C4-2B (cell line): ENCODE measurements around the gene CCN5.

Experiments used
- ZFX ChIP-seq: fragments of 450-650 bp; IDR thresholded peaks from 2 replicates; pipeline ENCODE4 v1.6.1; 2017
- TF ChIP-seq, protein P1 (sequence below): fragments of 450-650 bp; conservative IDR thresholded peaks from 2 replicates; pipeline ENCODE4 v1.5.1; 2017; ENCODE audit warnings: mild to moderate bottlenecking

DNA sequence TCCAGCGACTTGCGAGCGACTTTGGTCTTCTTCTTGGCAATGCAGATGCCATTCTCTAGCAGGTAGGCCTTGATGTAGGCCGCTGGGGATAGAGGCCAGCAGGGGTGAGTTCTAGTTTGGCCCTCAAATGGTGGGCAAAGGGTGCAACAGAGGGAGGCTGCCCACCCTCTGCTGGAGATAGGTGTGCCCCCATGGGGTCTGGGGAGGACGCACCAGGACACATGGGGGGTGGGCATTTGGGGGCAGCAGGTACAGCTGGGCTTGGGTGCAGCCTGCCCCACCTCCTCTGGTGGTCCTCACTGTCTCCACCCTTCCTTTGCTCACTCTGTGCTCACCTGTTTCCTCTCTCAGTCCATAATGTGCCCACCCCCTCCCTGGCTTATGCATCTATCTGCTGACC lies 41.8 kb downstream of the CCN5 start:
- TF ChIP-seq, protein P1, sequence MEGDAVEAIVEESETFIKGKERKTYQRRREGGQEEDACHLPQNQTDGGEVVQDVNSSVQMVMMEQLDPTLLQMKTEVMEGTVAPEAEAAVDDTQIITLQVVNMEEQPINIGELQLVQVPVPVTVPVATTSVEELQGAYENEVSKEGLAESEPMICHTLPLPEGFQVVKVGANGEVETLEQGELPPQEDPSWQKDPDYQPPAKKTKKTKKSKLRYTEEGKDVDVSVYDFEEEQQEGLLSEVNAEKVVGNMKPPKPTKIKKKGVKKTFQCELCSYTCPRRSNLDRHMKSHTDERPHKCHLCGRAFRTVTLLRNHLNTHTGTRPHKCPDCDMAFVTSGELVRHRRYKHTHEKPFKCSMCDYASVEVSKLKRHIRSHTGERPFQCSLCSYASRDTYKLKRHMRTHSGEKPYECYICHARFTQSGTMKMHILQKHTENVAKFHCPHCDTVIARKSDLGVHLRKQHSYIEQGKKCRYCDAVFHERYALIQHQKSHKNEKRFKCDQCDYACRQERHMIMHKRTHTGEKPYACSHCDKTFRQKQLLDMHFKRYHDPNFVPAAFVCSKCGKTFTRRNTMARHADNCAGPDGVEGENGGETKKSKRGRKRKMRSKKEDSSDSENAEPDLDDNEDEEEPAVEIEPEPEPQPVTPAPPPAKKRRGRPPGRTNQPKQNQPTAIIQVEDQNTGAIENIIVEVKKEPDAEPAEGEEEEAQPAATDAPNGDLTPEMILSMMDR, result no peak
- no peak for TF ChIP-seq ZFX
